Stimulated activated naive CD4-positive, alpha-beta T cell (primary cell): ENCODE results near the gene CA5A.
"Not testable (repeated sequence)": the region's sequence is repeated elsewhere in the genome, so short reads cannot be mapped to it uniquely, and the experiment has no call there.

Experiments used
- DNase-seq, 6 experiments: peaks; one replicate each; lab custom pipeline; 2025; lab: John Stamatoyannopoulos, UW

CA5A gene

GRCh38 chr16:87936375-87937230 is at the start of gene CA5A:
TSS of gene CA5A (minus strand) at chr16:87936529. CDS start at chr16:87936450, 79 bp downstream.
- no peak for DNase-seq

GRCh38 chr16:87985493-87985892 is 49.2 kb upstream of the CA5A start:
- not testable (repeated sequence) for DNase-seq

GRCh38 chr16:87984632-87985267 is 48.4 kb upstream of the CA5A start:
- DNase-seq, result no peak

- not testable (repeated sequence) for DNase-seq
Observed at GRCh38 chr16:87984180-87984579, 47.9 kb upstream of the CA5A start.

GRCh38 chr16:87983737-87984097 is 47.4 kb upstream of the CA5A start:
- not testable (repeated sequence) for DNase-seq

- DNase-seq, result not testable (repeated sequence)
Observed at GRCh38 chr16:87983072-87983736, 46.9 kb upstream of the CA5A start.

- DNase-seq, result no peak
Observed at GRCh38 chr16:87982581-87983041, 46.3 kb upstream of the CA5A start.

- peak in 2 of 6 experiments; percentile 19 to 34 for DNase-seq
Observed at GRCh38 chr16:87981376-87981775, 45.0 kb upstream of the CA5A start.

GRCh38 chr16:87979911-87980630 is 43.7 kb upstream of the CA5A start:
- not testable (repeated sequence) for DNase-seq

GRCh38 chr16:87979352-87979751 is 43.0 kb upstream of the CA5A start:
- no peak for DNase-seq

GRCh38 chr16:87978127-87978526 is 41.8 kb upstream of the CA5A start:
- DNase-seq, result no peak

GRCh38 chr16:87976665-87977064 is 40.3 kb upstream of the CA5A start:
- DNase-seq, result no peak

- no peak for DNase-seq
Observed at GRCh38 chr16:87974178-87974577, 37.8 kb upstream of the CA5A start.

GRCh38 chr16:87973717-87974116 is 37.4 kb upstream of the CA5A start:
- no peak for DNase-seq

- no peak for DNase-seq
Observed at GRCh38 chr16:87971933-87972332, 35.6 kb upstream of the CA5A start.

- DNase-seq, result no peak
Observed at GRCh38 chr16:87970186-87970585, 33.9 kb upstream of the CA5A start.

- no peak for DNase-seq
Observed at GRCh38 chr16:87968541-87968940, 32.2 kb upstream of the CA5A start.

- DNase-seq, result no peak
Observed at GRCh38 chr16:87966685-87967185, 30.4 kb upstream of the CA5A start.

- no peak for DNase-seq
Observed at GRCh38 chr16:87966064-87966645, 29.8 kb upstream of the CA5A start.

GRCh38 chr16:87965417-87965816 is 29.1 kb upstream of the CA5A start:
- no peak for DNase-seq

- DNase-seq, result no peak
Observed at GRCh38 chr16:87964049-87964659, 27.8 kb upstream of the CA5A start.
